GM18861 (cell line): Measurements from ENCODE around the gene GNG7.
A peak's percentile ranks its signal among the peaks of the same experiment; 100 is the strongest.
"Not testable (repeated sequence)": the region's sequence is repeated elsewhere in the genome, so short reads cannot be mapped to it uniquely, and the experiment has no call there.

Source experiments
- ATAC-seq: cut with Tn5 transposase; IDR thresholded peaks from one replicate; pipeline ENCODE4 v1.9.1; 2021; ENCODE audit not compliant: unreplicated experiment

The GNG7 gene

DNA sequence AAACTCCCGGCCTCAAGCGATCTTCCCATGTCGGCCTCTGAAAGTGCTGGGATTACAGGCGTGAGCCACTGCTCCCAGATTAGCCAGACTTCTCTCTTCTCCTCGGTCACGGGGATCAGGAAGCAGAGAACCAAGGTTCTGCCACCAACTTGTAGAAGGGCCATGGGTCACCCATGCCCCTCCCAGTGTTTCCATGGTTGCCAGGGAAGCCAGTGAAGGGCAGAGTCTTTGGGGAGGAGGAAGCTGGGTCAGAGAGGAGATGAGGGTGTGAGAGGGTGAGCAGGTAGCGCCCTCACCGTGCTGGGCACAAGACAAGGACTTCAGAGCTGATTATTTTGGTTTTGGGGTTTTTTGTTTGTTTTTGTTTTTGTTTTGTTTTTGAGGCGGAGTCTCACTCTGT is 77.1 kb downstream of the GNG7 start:
- no peak for ATAC-seq

DNA sequence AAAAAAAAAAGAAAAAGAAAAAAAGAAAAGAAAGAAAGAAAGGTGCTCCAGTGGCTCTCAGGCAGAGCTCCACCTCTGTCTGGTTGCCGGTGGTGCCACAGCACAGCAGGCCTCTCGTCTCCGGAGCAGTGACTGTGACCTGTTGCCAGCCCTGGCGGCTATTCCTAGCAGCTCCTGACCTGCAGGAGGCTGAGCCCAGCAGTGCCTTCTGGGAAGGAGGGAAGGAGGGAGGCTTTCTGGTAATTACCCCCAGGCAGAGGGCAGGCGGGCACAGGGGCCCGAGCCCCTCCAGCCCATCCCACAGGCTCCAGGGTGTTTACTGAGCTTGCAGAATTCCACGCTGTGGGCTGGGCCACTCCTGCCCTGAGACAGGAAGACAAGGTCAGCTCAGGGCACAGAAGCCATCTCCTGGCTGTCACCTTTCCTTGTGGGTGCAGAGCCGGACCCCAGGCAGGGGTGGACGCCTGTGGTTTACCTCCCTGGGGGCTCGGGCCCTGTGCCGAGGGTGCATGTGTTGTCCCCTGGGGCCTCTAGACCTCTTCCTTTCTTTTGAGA is 77.9 kb downstream of the GNG7 start:
- ATAC-seq: no peak

- no peak for ATAC-seq
Observed at GRCh38 chr19:2623798-2624197, 78.7 kb downstream of the GNG7 start.

DNA sequence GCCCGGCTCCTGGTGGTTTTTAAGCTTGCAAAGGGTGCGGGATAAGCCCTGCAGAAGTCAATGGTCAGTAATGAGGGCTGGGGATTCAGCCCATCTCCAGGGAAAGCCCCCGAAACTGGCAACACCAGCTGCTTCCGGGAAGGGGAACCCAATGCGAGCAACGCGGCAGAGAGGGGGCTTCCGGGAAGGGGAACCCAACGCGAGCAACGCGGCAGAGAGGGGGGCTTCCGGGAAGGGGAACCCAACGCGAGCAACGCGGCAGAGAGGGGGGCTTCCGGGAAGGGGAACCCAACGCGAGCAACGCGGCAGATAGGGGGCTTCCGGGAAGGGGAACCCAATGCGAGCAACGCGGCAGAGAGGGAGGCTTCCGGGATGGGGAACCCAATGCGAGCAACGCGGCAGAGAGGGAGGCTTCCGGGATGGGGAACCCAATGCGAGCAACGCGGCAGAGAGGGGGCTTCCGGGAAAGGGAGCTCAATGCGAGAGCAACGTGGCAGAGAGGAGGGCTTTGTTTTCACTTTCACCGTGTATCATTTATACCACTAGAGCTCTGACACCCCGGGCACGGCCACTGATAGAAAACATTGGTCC is 80.0 kb downstream of the GNG7 start:
- not testable (repeated sequence) for ATAC-seq

DNA sequence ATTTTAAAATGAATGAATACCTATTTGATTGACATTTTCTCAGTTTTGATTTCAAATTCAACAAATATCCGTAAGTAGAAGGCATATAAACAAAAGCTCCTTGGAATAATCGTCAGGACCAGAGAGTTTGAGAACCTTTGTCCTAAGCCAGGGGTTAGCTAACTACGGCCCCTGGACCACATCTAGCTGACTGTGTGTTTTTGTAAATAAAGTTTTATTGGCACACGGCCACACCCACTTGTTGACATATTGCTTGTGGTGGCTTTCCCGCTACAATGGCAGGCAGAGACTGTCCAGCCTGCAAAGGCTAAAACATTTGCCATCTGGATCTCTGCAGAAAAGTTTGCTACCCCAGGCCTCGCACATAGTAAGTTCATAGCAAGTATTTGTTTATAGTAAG is 83.4 kb downstream of the GNG7 start:
- no peak for ATAC-seq

GRCh38 chr19:2618611-2619010 is 83.9 kb downstream of the GNG7 start:
- no peak for ATAC-seq

GRCh38 chr19:2617393-2618165 is 84.9 kb downstream of the GNG7 start:
- no peak for ATAC-seq

GRCh38 chr19:2616741-2617392 is 85.6 kb downstream of the GNG7 start:
- no peak for ATAC-seq

DNA sequence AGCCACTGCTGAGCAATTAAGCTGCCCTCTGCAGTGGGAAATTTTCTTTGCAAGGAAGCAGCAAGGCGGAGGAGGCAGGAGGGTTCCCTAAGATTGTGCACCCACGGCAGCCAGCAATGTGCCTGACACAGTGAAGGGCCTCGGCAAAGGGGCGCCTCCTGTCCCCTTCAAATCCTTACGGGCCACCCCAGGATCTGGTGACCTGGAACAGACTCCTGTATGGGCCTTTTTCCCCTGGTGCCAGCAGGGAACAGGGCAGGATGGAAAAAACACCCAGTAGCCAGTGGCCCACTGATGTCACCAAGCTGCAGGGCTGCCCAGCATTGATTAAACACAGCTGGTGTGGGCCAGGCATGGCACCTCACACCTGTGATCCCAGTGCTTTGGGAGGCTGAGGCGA is 86.7 kb downstream of the GNG7 start:
- ATAC-seq: no peak

DNA sequence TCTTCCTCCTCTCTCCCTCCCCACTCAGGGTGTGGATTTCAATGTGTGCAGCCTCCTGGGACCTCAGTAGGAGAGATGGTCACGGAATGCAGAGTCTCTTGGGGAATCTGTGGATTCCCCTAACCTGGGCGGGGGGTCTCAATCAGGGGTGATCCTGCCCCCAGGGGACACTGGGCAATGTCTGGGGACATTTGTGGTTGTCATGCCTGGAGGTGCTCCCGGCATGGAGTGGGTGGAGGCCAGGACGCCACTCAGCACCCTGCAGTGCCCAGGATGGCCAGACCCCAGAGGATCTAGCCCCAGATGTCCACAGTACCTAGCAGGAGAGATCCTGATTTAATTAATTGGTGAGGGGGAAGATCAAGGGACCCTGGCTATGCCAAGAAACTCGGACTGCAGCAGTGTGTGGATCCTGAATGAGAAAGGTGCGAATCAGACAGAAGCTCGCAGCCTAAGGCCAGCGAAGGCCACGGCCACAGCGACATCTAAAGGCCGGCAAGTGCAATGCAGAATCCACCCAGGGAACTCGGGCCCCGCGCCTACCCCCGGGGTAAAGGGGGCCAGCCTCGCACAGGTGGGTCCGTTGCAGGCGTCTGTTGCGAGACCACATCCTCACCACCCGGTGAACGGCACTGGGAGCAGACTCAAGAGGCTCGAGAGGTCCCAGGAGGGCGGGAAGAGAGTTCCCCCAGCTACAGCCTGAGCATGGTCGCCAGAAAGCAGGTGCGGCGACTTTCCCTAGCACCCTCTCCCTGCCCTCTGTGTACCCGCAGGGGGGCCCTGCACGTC is 88.8 kb downstream of the GNG7 start:
- no peak for ATAC-seq

DNA sequence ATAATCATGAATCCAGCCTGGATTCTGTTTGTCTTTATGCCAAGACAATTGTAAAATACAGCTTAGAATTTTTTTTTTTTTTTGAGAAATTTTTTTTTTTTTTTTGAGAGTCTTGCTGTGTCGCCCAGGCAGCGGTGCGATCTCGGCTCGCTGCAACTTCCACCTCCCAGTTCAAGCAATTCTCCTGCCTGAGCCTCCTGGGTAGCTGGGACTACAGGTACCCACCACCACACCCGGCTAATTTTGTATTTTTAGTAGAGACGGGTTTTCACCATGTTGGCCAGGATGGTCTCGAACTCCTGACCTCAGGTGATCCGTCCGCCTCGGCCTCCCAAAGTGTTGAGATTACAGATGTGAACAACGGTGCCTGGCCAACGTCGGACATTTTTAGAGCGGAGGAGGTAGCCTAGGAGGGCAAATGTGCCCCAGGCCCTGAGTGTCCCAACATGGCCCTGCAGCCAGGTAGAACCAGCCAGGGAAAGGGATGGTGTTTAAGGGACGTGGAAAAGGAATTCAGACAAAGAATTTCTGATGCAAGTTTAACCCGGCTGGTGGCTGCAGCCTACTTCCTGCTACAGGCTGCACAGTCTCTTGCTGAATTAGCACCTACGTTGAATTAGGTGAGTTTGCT is 89.8 kb downstream of the GNG7 start:
- no peak for ATAC-seq

DNA sequence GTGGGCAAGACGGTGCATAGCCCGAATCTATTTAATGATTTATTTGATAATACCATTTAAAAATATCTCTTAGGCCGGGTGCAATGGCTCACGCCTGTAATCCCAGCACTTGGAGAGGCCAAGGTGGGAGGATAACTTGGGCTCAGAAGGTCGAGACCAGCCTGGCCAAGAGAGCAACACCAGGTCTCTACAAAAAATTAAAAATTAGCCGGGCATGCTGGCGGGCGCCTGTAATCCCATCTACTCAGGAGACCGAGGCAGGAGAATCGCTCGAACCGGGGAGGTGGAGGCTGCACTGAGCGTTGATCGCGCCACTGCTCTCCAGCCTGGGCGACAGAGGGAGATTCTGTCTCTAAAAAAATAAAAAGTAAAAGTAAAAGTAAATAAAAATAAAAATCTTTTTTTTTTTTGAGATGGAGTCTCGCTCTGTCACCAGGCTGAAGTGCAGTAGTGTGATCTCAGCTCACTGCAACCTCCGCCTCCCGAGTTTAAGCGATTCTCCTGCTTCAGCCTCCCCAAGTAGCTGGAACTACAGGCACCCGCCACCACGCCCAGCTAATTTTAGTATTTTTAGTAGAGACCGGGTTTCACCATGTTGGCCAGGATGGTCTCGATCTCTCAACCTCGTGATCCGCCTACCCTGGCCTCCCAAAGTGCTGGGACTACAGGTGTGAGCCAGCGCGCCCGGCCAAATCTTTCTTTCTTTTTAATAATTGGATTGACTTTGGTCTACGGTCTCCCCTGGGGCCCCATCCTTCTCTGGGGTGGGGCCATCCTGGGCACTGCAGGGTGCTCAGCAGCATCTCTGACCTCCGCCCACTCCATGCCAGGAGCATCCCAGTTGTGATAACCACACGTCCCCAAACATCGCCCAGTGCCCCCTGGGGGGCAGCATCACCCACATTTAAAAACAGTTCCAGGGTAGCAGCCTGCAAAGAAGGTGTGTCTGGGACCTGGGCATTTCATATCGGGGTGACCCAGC is 90.7 kb downstream of the GNG7 start:
- no peak for ATAC-seq

DNA sequence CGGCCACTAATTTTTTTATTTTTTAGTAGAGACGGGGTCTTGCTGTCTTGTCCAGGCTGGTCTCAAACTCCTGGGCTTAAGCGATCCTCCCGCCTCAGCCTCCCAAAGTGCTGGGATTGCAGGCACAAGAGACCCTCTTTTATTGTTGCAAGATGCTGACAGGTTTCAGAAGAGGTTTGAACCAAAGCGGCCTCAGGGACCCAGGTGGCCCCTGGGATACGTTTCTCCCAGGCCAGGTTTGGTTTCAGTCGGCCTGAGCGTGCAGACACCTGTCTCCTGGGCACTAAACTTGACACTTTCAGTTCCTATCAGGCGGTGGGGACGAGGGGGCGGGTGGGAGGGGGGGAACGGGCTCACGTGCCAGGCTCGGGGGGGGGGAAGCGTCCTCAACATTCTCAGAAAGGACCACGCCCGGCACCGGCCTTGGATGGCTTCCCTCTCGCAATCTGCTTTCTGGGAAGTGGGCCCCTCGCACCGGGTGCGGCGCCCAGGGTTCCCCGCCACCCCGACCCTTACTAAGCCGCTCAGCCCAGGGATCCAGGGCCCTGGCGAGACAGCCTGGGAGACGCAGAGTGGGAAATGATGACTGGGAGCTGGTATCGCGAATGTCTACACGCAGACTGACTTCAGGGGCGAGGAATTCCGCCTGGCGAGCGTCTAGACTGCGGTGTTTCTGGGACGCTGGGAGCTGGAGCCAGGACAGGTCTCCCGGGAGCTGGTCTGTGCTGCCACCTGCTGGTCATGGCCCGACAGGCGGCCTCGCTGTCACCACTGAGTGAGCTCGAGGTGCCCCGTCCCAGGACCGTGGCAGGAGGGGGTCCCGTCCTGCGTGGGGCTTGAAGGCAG is 91.6 kb downstream of the GNG7 start:
- ATAC-seq: peak; percentile 30

DNA sequence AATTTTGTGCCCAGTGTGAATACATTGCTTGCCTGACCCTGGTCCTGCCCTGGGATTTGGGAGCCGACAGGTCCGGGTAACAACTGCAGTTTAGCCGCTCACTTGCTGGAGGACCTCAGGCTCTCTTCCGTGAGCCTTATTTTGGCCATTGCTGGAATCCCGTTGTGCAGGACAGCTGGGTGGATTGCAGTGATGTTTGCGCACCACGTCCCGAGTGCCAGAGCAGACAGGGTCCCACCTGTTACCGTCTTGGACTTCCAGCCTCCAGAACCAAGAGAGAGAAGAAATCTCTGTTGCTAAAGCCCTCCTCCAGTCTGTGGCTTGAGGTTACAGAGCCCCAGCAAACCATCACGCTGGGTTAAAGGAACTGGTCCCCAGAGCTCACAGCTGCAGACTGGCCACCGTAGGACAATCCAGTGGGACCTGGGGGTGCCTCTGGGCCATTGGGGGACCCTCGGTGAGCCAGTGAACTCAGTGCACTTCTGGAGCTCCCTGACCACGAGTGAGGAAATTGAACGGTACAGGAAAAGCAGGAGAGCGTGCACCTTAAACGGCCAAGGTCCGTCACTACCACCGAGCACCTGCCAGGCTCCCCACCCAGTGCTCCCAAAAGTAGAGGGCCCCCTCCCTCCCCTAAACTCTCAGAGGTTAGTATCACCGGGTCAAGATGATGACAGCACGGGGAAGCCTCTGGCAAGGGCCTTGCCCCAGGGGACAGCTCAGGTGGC is 92.9 kb downstream of the GNG7 start:
- no peak for ATAC-seq

DNA sequence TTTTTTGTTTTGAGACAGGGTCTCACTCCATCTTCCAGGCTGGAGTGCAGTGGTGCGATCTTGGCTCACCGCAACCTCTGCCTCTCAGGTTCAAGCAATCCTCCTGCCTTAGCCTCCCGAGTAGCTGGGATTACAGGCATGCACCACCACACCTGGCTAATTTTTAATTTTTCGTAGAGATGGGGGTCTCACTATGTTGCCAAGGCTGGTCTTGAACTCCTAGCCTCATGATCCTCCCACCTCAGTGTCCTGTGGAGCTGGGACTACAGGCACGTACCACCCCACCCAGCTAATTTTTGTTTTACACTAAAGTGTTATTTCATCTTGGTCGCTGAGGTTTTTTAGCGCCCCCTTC is 93.5 kb downstream of the GNG7 start:
- not testable (repeated sequence) for ATAC-seq

- no peak for ATAC-seq
Observed at GRCh38 chr19:2608602-2608922, 93.9 kb downstream of the GNG7 start.

GRCh38 chr19:2607712-2608601 is 94.5 kb downstream of the GNG7 start:
- ATAC-seq: peak; percentile 37
